OCI-LY1 (cell line): ENCODE data around the gene WNT9A.

ENCODE experiments used
- CTCF ChIP-seq: fragments of 200-600 bp; sonication (generic), shearing (Covaris generic); IDR thresholded peaks from 2 replicates; pipeline ENCODE4 v1.5.1; 2017; ENCODE audit warnings: mild to moderate bottlenecking, antibody characterized with exemption, low read length, moderate library complexity, mixed read lengths
- EZH2 ChIP-seq: fragments of 200-600 bp; sonication (generic), shearing (Covaris generic); IDR thresholded peaks from 2 replicates; pipeline ENCODE4 v1.8.0; 2017; ENCODE audit warnings: borderline replicate concordance, mixed run types, mild to moderate bottlenecking, antibody characterized with exemption, low read length, moderate library complexity, mixed read lengths

GRCh38 chr1:227917081-227917950, 30.4 kb downstream of the WNT9A start:
- TF ChIP-seq CTCF (no peak), EZH2 (no peak)
